DND-41 (cell line): ENCODE measurements around the gene CNTNAP5.

Experiments
- ATAC-seq: fragments of 200-7000 bp; cut with Tn5 transposase; 3 replicates; pipeline ENCODE4 v1.9.1; 2021; ENCODE audit warnings: low read depth; ENCODE audit not compliant: insufficient read depth
- DNase-seq: peaks from one replicate; pipeline ENCODE4 v3.0.0-alpha.2; 2020
- H2AFZ ChIP-seq: 2 replicates; pipeline ENCODE4 v1.6.0; 2012; ENCODE audit warnings: low read depth, low read length
- H3K27ac ChIP-seq: 2 replicates; pipeline ENCODE4 v1.5.1; 2012; ENCODE audit warnings: low read length, inconsistent platforms
- H3K27me3 ChIP-seq: fragments of 200-600 bp; sonication (generic); 2 replicates; pipeline ENCODE4 v1.6.0; 2012; ENCODE audit warnings: low read length, mild to moderate bottlenecking, inconsistent platforms; ENCODE audit not compliant: insufficient read depth, poor library complexity
- H3K36me3 ChIP-seq: 2 replicates; pipeline ENCODE4 v1.5.1; 2012; ENCODE audit warnings: low read length, inconsistent platforms; ENCODE audit not compliant: insufficient read depth
- H3K4me1 ChIP-seq: 2 replicates; pipeline ENCODE4 v1.5.1; 2012; ENCODE audit warnings: mild to moderate bottlenecking, low read length; ENCODE audit not compliant: insufficient read depth
- H3K4me2 ChIP-seq: 2 replicates; pipeline ENCODE4 v1.6.0; 2012; ENCODE audit warnings: mild to moderate bottlenecking, moderate library complexity, low read length, inconsistent platforms; ENCODE audit not compliant: insufficient read depth
- H3K4me3 ChIP-seq, 2 experiments: fragments of 200-600 bp in 1 of 2; shearing (Covaris generic) in 1 of 2; 2 replicates each; pipeline ENCODE4 v1.5.1; 2012 to 2016; ENCODE audit warnings: inconsistent platforms in 2 of 2, low read length in 2 of 2, mild to moderate bottlenecking in 2 of 2, low read depth in 1 of 2, moderate library complexity in 1 of 2
- H3K79me2 ChIP-seq: 2 replicates; pipeline ENCODE4 v1.6.0; 2012; ENCODE audit warnings: low read length, inconsistent platforms; ENCODE audit not compliant: insufficient read depth
- H3K9ac ChIP-seq: 2 replicates; pipeline ENCODE4 v1.6.0; 2012; ENCODE audit warnings: low read depth, mild to moderate bottlenecking, inconsistent platforms, low read length, moderate library complexity
- H3K9me3 ChIP-seq: 2 replicates; pipeline ENCODE4 v1.5.1; 2012; ENCODE audit warnings: low read length, moderate library complexity, mild to moderate bottlenecking, inconsistent platforms; ENCODE audit not compliant: insufficient read depth, severe bottlenecking
- H4K20me1 ChIP-seq: 2 replicates; pipeline ENCODE4 v1.6.0; 2012; ENCODE audit warnings: low read length; ENCODE audit not compliant: insufficient read depth
- EZH2 ChIP-seq: IDR thresholded peaks from 3 replicates; pipeline ENCODE4 v1.6.1; 2012; ENCODE audit warnings: borderline replicate concordance, low read depth, mild to moderate bottlenecking, moderate library complexity, low read length, inconsistent platforms; ENCODE audit not compliant: severe bottlenecking
- TF ChIP-seq, protein P1 (sequence below): IDR thresholded peaks from 2 replicates; pipeline ENCODE4 v1.5.1; 2012; ENCODE audit warnings: borderline replicate concordance, low read length, moderate library complexity, mild to moderate bottlenecking; ENCODE audit not compliant: poor library complexity, severe bottlenecking; ENCODE audit errors: extremely low read depth

Gene CNTNAP5

DNA sequence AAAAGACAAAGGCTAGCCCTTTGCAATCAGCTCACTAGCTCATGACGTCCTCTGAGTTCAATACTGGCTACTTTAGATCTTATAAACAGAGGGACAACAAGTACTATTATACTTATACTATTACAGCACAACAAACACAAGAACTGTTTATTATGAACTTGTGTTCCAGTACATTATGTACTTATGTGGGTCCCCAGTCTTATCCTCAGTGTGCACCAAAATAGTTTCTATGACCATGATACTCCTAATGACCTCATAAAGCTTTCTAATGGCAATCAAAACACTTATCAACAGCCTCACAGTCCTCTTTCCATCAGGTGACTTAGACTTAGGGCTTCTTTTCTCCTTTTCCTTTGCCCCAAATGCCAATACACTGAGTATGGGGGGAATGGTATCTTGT, 614.4 kb downstream of the CNTNAP5 start:
- DNase-seq (no peak), ATAC-seq (no peak)
- H3K4me3 ChIP-seq: no peak overlapping the region
- H3K36me3 ChIP-seq: no peaks in the 10 kb centered on the region
- H3K9ac ChIP-seq: no peak overlapping the region
- H3K4me2 ChIP-seq: no peak overlapping the region
- no peaks in the 10 kb centered on the region for H3K27me3 ChIP-seq
- no peak overlapping the region for H3K27ac ChIP-seq
- H3K4me1 ChIP-seq: no peaks in the 10 kb centered on the region
- no peaks in the 10 kb centered on the region for H3K9me3 ChIP-seq
- no peaks in the 10 kb centered on the region for H3K79me2 ChIP-seq
- H4K20me1 ChIP-seq: no peaks in the 10 kb centered on the region
- no peak overlapping the region for H2AFZ ChIP-seq
- TF ChIP-seq, protein P1, sequence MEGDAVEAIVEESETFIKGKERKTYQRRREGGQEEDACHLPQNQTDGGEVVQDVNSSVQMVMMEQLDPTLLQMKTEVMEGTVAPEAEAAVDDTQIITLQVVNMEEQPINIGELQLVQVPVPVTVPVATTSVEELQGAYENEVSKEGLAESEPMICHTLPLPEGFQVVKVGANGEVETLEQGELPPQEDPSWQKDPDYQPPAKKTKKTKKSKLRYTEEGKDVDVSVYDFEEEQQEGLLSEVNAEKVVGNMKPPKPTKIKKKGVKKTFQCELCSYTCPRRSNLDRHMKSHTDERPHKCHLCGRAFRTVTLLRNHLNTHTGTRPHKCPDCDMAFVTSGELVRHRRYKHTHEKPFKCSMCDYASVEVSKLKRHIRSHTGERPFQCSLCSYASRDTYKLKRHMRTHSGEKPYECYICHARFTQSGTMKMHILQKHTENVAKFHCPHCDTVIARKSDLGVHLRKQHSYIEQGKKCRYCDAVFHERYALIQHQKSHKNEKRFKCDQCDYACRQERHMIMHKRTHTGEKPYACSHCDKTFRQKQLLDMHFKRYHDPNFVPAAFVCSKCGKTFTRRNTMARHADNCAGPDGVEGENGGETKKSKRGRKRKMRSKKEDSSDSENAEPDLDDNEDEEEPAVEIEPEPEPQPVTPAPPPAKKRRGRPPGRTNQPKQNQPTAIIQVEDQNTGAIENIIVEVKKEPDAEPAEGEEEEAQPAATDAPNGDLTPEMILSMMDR: no peak
- TF ChIP-seq EZH2: no peak

GRCh38 chr2:124640221-124640750, 615.2 kb downstream of the CNTNAP5 start:
- H3K9me3 ChIP-seq: no peaks in the 10 kb centered on the region
- TF ChIP-seq, protein P1: no peak
- no peak for TF ChIP-seq EZH2
- ATAC-seq (no peak), DNase-seq (no peak)
- H3K4me2 ChIP-seq: no peak overlapping the region
- no peak overlapping the region for H3K27ac ChIP-seq
- H3K9ac ChIP-seq: no peak overlapping the region
- no peak overlapping the region for H3K4me3 ChIP-seq
- no peaks in the 10 kb centered on the region for H3K79me2 ChIP-seq
- no peaks in the 10 kb centered on the region for H3K4me1 ChIP-seq
- H2AFZ ChIP-seq: no peak overlapping the region
- H3K36me3 ChIP-seq: no peaks in the 10 kb centered on the region
- H3K27me3 ChIP-seq: no peaks in the 10 kb centered on the region
- H4K20me1 ChIP-seq: no peaks in the 10 kb centered on the region

GRCh38 chr2:124646166-124646815, 621.2 kb downstream of the CNTNAP5 start:
- H3K9ac ChIP-seq: no peak overlapping the region
- H3K27me3 ChIP-seq: no peaks in the 10 kb centered on the region
- no peak overlapping the region for H3K4me2 ChIP-seq
- DNase-seq (no peak), ATAC-seq (no peak)
- no peaks in the 10 kb centered on the region for H4K20me1 ChIP-seq
- H3K79me2 ChIP-seq: no peaks in the 10 kb centered on the region
- TF ChIP-seq EZH2: no peak
- TF ChIP-seq, protein P1: no peak
- H3K36me3 ChIP-seq: no peaks in the 10 kb centered on the region
- H3K27ac ChIP-seq: no peak overlapping the region
- no peak overlapping the region for H2AFZ ChIP-seq
- no peak overlapping the region for H3K4me3 ChIP-seq
- no peaks in the 10 kb centered on the region for H3K9me3 ChIP-seq
- no peaks in the 10 kb centered on the region for H3K4me1 ChIP-seq
